NCI-H2107 treated with DMSO at 0.1 percent for 48 hours (cell line): Measurements from ENCODE around the gene CD160.
"Not testable (repeated sequence)": the region's sequence is repeated elsewhere in the genome, so short reads cannot be mapped to it uniquely, and the experiment has no call there.

Experiments used
- DNase-seq: peaks from one replicate; lab custom pipeline; 2025; ENCODE audit not compliant: unreplicated experiment; lab: John Stamatoyannopoulos, UW

CD160 gene

GRCh38 chr1:145719230-145720079, at the start of gene CD160:
Gene CD160 (plus strand): TSS chr1:145719499. CDS start chr1:145728328, 8,829 bp downstream.
- no peak for DNase-seq

GRCh38 chr1:145670995-145671745, 48.1 kb upstream of the CD160 start:
- DNase-seq: not testable (repeated sequence)

GRCh38 chr1:145673217-145673616, 46.1 kb upstream of the CD160 start:
- not testable (repeated sequence) for DNase-seq

GRCh38 chr1:145684858-145685257, 34.4 kb upstream of the CD160 start:
- not testable (repeated sequence) for DNase-seq

- DNase-seq: not testable (repeated sequence)
Measured at GRCh38 chr1:145686078-145686477, 33.2 kb upstream of the CD160 start.

GRCh38 chr1:145688328-145688727, 31.0 kb upstream of the CD160 start:
- DNase-seq: no peak

- no peak for DNase-seq
Measured at GRCh38 chr1:145688924-145689323, 30.4 kb upstream of the CD160 start.

- no peak for DNase-seq
Measured at GRCh38 chr1:145689922-145690321, 29.4 kb upstream of the CD160 start.

- DNase-seq: peak; percentile 8
Measured at GRCh38 chr1:145690587-145691558, 28.4 kb upstream of the CD160 start.

- no peak for DNase-seq
Measured at GRCh38 chr1:145692785-145693443, 26.4 kb upstream of the CD160 start.

- no peak for DNase-seq
Measured at GRCh38 chr1:145695821-145696629, 23.3 kb upstream of the CD160 start.

GRCh38 chr1:145696630-145696960, 22.7 kb upstream of the CD160 start:
- DNase-seq: no peak

GRCh38 chr1:145701306-145701862, 17.9 kb upstream of the CD160 start:
- no peak for DNase-seq

GRCh38 chr1:145702052-145702451, 17.2 kb upstream of the CD160 start:
- DNase-seq: no peak

GRCh38 chr1:145702826-145703225, 16.5 kb upstream of the CD160 start:
- no peak for DNase-seq

- DNase-seq: no peak
Measured at GRCh38 chr1:145705622-145706021, 13.7 kb upstream of the CD160 start.

GRCh38 chr1:145706086-145706664, 13.1 kb upstream of the CD160 start:
- no peak for DNase-seq

- no peak for DNase-seq
Measured at GRCh38 chr1:145707183-145707867, 12.0 kb upstream of the CD160 start, which contains the start of gene PDZK1. Gene PDZK1 (minus strand): TSS chr1:145707368. CDS start chr1:145688021, 19,347 bp downstream.
